ENCODE measurements around the gene IL1A.

IL1A gene

GRCh38 chr2:112750560-112750843 lies 33.8 kb downstream of the IL1A start:
- H3K27me3 ChIP-seq (ENCODE audit: control insufficient read depth, insufficient read depth, low read length): no peaks in the 10 kb centered on the region
- no peaks in the 10 kb centered on the region for H3K9me3 ChIP-seq (ENCODE audit: control insufficient read depth, insufficient read depth, low read length)
- H3K4me1 ChIP-seq (ENCODE audit: control insufficient read depth, insufficient read depth, low read length): no peaks in the 10 kb centered on the region
- no peak for DNase-seq (ENCODE audit: low read depth, low spot score)
- H3K36me3 ChIP-seq (ENCODE audit: control insufficient read depth, insufficient read depth, low read length): peaks cover 6% of the 10 kb centered on the region; the same call in 1 of the 2 replicates
- H3K4me3 ChIP-seq (ENCODE audit: low read length): no peak overlapping the region
- no peak overlapping the region for H3K27ac ChIP-seq (ENCODE audit: low read length)

- no peak overlapping the region for H3K27ac ChIP-seq (ENCODE audit: low read length)
Observed at GRCh38 chr2:112749755-112750559, 34.3 kb downstream of the IL1A start.

GRCh38 chr2:112740527-112740926 lies 43.8 kb downstream of the IL1A start:
- DNase-seq (ENCODE audit: low read depth, low spot score): no peak
- H3K4me1 ChIP-seq (ENCODE audit: control insufficient read depth, insufficient read depth, low read length): no peaks in the 10 kb centered on the region
- H3K9me3 ChIP-seq (ENCODE audit: control insufficient read depth, insufficient read depth, low read length): no peaks in the 10 kb centered on the region
- peaks cover 10% of the 10 kb centered on the region for H3K36me3 ChIP-seq (ENCODE audit: control insufficient read depth, insufficient read depth, low read length)
- H3K27ac ChIP-seq (ENCODE audit: low read length): no peak overlapping the region
- no peak overlapping the region for H3K4me3 ChIP-seq (ENCODE audit: low read length)
- no CpG with 5 or more reads among the region's 7 CpGs for WGBS (ENCODE audit: insufficient coverage, insufficient read length)
- H3K27me3 ChIP-seq (ENCODE audit: control insufficient read depth, insufficient read depth, low read length): no peaks in the 10 kb centered on the region

More at GRCh38 chr2:112749755-112750559, 34.3 kb downstream of the IL1A start:
- DNase-seq (ENCODE audit: low read depth, low spot score): no peak
- Histone ChIP-seq H3K9me3 (ENCODE audit: control insufficient read depth, insufficient read depth, low read length) (no peaks in the 10 kb centered on the region), H3K4me3 (ENCODE audit: low read length) (no peak overlapping the region), H3K4me1 (ENCODE audit: control insufficient read depth, insufficient read depth, low read length) (no peaks in the 10 kb centered on the region), H3K27me3 (ENCODE audit: control insufficient read depth, insufficient read depth, low read length) (no peaks in the 10 kb centered on the region), H3K36me3 (ENCODE audit: control insufficient read depth, insufficient read depth, low read length) (peaks cover 6% of the 10 kb centered on the region; the same call in 1 of the 2 replicates)
- WGBS (ENCODE audit: insufficient coverage, insufficient read length): no CpG with 5 or more reads among the region's 9 CpGs

- Histone ChIP-seq H3K27me3 (ENCODE audit: control insufficient read depth, insufficient read depth, low read length) (no peaks in the 10 kb centered on the region), H3K4me3 (ENCODE audit: low read length) (no peak overlapping the region), H3K9me3 (ENCODE audit: control insufficient read depth, insufficient read depth, low read length) (no peaks in the 10 kb centered on the region), H3K27ac (ENCODE audit: low read length) (no peak overlapping the region), H3K4me1 (ENCODE audit: control insufficient read depth, insufficient read depth, low read length) (no peaks in the 10 kb centered on the region), H3K36me3 (ENCODE audit: control insufficient read depth, insufficient read depth, low read length) (peaks cover 10% of the 10 kb centered on the region)
- no CpG with 5 or more reads among the region's 1 CpG for WGBS (ENCODE audit: insufficient coverage, insufficient read length)
- no peak for DNase-seq (ENCODE audit: low read depth, low spot score)
Observed at GRCh38 chr2:112737542-112738232, 46.6 kb downstream of the IL1A start.

GRCh38 chr2:112733871-112734270 lies 50.4 kb downstream of the IL1A start:
- no peak for DNase-seq (ENCODE audit: low read depth, low spot score)
- Histone ChIP-seq H3K4me3 (ENCODE audit: low read length) (no peak overlapping the region), H3K4me1 (ENCODE audit: control insufficient read depth, insufficient read depth, low read length) (no peaks in the 10 kb centered on the region), H3K27me3 (ENCODE audit: control insufficient read depth, insufficient read depth, low read length) (no peaks in the 10 kb centered on the region), H3K9me3 (ENCODE audit: control insufficient read depth, insufficient read depth, low read length) (no peaks in the 10 kb centered on the region), H3K36me3 (ENCODE audit: control insufficient read depth, insufficient read depth, low read length) (no peaks in the 10 kb centered on the region; the same call in 1 of the 2 replicates), H3K27ac (ENCODE audit: low read length) (no peak overlapping the region)
- no CpG with 5 or more reads among the region's 1 CpG for WGBS (ENCODE audit: insufficient coverage, insufficient read length)

- no peaks in the 10 kb centered on the region for H3K9me3 ChIP-seq (ENCODE audit: control insufficient read depth, insufficient read depth, low read length)
- no peaks in the 10 kb centered on the region for H3K4me1 ChIP-seq (ENCODE audit: control insufficient read depth, insufficient read depth, low read length)
- no peaks in the 10 kb centered on the region; the same call in 1 of the 2 replicates for H3K36me3 ChIP-seq (ENCODE audit: control insufficient read depth, insufficient read depth, low read length)
- H3K27me3 ChIP-seq (ENCODE audit: control insufficient read depth, insufficient read depth, low read length): no peaks in the 10 kb centered on the region
- no peak overlapping the region for H3K4me3 ChIP-seq (ENCODE audit: low read length)
- no CpG with 5 or more reads among the region's 4 CpGs for WGBS (ENCODE audit: insufficient coverage, insufficient read length)
- no peak overlapping the region for H3K27ac ChIP-seq (ENCODE audit: low read length)
- no peak for DNase-seq (ENCODE audit: low read depth, low spot score)
Observed at GRCh38 chr2:112733456-112733855, 50.8 kb downstream of the IL1A start.

- no peak for DNase-seq (ENCODE audit: low read depth, low spot score)
Observed at GRCh38 chr2:112731479-112731878, 52.8 kb downstream of the IL1A start.

GRCh38 chr2:112730791-112731190 lies 53.5 kb downstream of the IL1A start:
- H3K27ac ChIP-seq (ENCODE audit: low read length): no peak overlapping the region
- no peaks in the 10 kb centered on the region for H3K27me3 ChIP-seq (ENCODE audit: control insufficient read depth, insufficient read depth, low read length)
- no peaks in the 10 kb centered on the region for H3K36me3 ChIP-seq (ENCODE audit: control insufficient read depth, insufficient read depth, low read length)
- H3K9me3 ChIP-seq (ENCODE audit: control insufficient read depth, insufficient read depth, low read length): no peaks in the 10 kb centered on the region
- no CpG with 5 or more reads among the region's 5 CpGs for WGBS (ENCODE audit: insufficient coverage, insufficient read length)
- H3K4me3 ChIP-seq (ENCODE audit: low read length): no peak overlapping the region
- no peaks in the 10 kb centered on the region for H3K4me1 ChIP-seq (ENCODE audit: control insufficient read depth, insufficient read depth, low read length)
- no peak for DNase-seq (ENCODE audit: low read depth, low spot score)

More at GRCh38 chr2:112731479-112731878, 52.8 kb downstream of the IL1A start:
- no CpG with 5 or more reads among the region's 2 CpGs for WGBS (ENCODE audit: insufficient coverage, insufficient read length)
- Histone ChIP-seq H3K27me3 (ENCODE audit: control insufficient read depth, insufficient read depth, low read length) (no peaks in the 10 kb centered on the region), H3K4me3 (ENCODE audit: low read length) (no peak overlapping the region), H3K9me3 (ENCODE audit: control insufficient read depth, insufficient read depth, low read length) (no peaks in the 10 kb centered on the region), H3K27ac (ENCODE audit: low read length) (no peak overlapping the region), H3K36me3 (ENCODE audit: control insufficient read depth, insufficient read depth, low read length) (no peaks in the 10 kb centered on the region), H3K4me1 (ENCODE audit: control insufficient read depth, insufficient read depth, low read length) (no peaks in the 10 kb centered on the region)

GRCh38 chr2:112730216-112730615 lies 54.1 kb downstream of the IL1A start:
- no peak for DNase-seq (ENCODE audit: low read depth, low spot score)
- WGBS (ENCODE audit: insufficient coverage, insufficient read length): no CpG with 5 or more reads among the region's 8 CpGs
- Histone ChIP-seq H3K27ac (ENCODE audit: low read length) (no peak overlapping the region), H3K9me3 (ENCODE audit: control insufficient read depth, insufficient read depth, low read length) (no peaks in the 10 kb centered on the region), H3K4me1 (ENCODE audit: control insufficient read depth, insufficient read depth, low read length) (no peaks in the 10 kb centered on the region), H3K4me3 (ENCODE audit: low read length) (no peak overlapping the region), H3K27me3 (ENCODE audit: control insufficient read depth, insufficient read depth, low read length) (no peaks in the 10 kb centered on the region), H3K36me3 (ENCODE audit: control insufficient read depth, insufficient read depth, low read length) (no peaks in the 10 kb centered on the region)

GRCh38 chr2:112728378-112729175 lies 55.7 kb downstream of the IL1A start:
- no peak for DNase-seq (ENCODE audit: low read depth, low spot score)
- no peaks in the 10 kb centered on the region for H3K4me1 ChIP-seq (ENCODE audit: control insufficient read depth, insufficient read depth, low read length)
- no CpG with 5 or more reads among the region's 11 CpGs for WGBS (ENCODE audit: insufficient coverage, insufficient read length)

More at GRCh38 chr2:112728378-112729175, 55.7 kb downstream of the IL1A start:
- Histone ChIP-seq H3K27ac (ENCODE audit: low read length) (no peak overlapping the region), H3K4me3 (ENCODE audit: low read length) (no peak overlapping the region), H3K36me3 (ENCODE audit: control insufficient read depth, insufficient read depth, low read length) (no peaks in the 10 kb centered on the region), H3K9me3 (ENCODE audit: control insufficient read depth, insufficient read depth, low read length) (no peaks in the 10 kb centered on the region), H3K27me3 (ENCODE audit: control insufficient read depth, insufficient read depth, low read length) (no peaks in the 10 kb centered on the region)

Data from iPS DF 6.9 (cell line).